Pancreas (tissue), 10 donors: ENCODE measurements around the gene DESI1. TPM values are rescaled to one million over a fixed set of nuclear protein-coding genes. Genes with fewer than 3 reads are reported as not detected.
A peak's percentile ranks its signal among the peaks of the same experiment; 100 is the strongest.

Experiments
- ATAC-seq, 4 donors: fragments of 200-7000 bp; cut with Tn5 transposase; one replicate each; pipeline versions ENCODE4 v1.8.0 to v1.9.1; 2020; ENCODE audit warnings: mild to moderate bottlenecking in 4 of 4, moderate library complexity in 4 of 4
- DNase-seq, 6 donors: peaks; one replicate each; pipeline ENCODE4 v3.0.0-alpha.2; 2020
- FAIRE-seq: peaks from 2 replicates; lab custom pipeline; 2012; peaks lifted over from hg19 to GRCh38; lab: Jason Lieb, UNC
- H3K27ac ChIP-seq, 4 donors: fragments of 200-600 bp; sonication (generic); 1 replicate in 3 of 4; 2 replicates in 1 of 4; pipeline versions ENCODE4 v1.5.0 to v1.8.0; 2020
- H3K27me3 ChIP-seq, 4 donors: fragments of 200-600 bp; one replicate each; pipeline ENCODE4 v1.8.0; 2021
- H3K36me3 ChIP-seq, 3 donors: fragments of 200-600 bp; sonication (generic) in 1 of 3; one replicate each; pipeline versions ENCODE4 v1.5.0 to v1.8.0; 2020 to 2021
- H3K4me1 ChIP-seq, 3 donors: fragments of 200-600 bp; one replicate each; pipeline ENCODE4 v1.8.0; 2021
- H3K4me3 ChIP-seq, 4 donors: fragments of 200-600 bp; sonication (generic) in 2 of 4; one replicate each; pipeline versions ENCODE4 v1.5.0 to v1.8.0; 2020 to 2021
- H3K9me3 ChIP-seq, 4 donors: fragments of 200-600 bp; one replicate each; pipeline ENCODE4 v1.8.0; 2021
- WGBS, 2 donors: extraction: QIAGEN DNeasy Blood & Tissue Kit; methylation state at CpG; one replicate each; pipeline ENCODE4 v1.1.7; 2013; 5-methylcytosine and 5-hydroxymethylcytosine counted together
- intact Hi-C, 3 donors: fragments of 100-400 bp; cut with DNase I; formaldehyde crosslinking; loops; one replicate each; pipeline versions ENCODE4 v1.11.1 to v1.14.2; 2022
- polyA plus RNA-seq, 2 donors: library from polyadenylated mRNA; stranded (reverse); fragments of 200-250 nt; gene quantifications; one replicate each; pipeline ENCODE4 v1.2.3, GENCODE V29; 2013
- total RNA-seq, 6 donors: library from RNA; stranded (reverse); fragmentation: NEBNext Ultra II Directional in 4 of 6; extraction: Animal tissue kit (Norgen Biotek cat#: 25700) in 4 of 6; gene quantifications; one replicate each; pipeline versions ENCODE4 v1.2.1 to v1.2.4, GENCODE V29; 2021 to 2023
- TF ChIP-seq, protein P1 (sequence below), 4 donors: fragments of 200-600 bp; sonication (generic) in 3 of 4; IDR thresholded peaks; one replicate each; pipeline versions ENCODE4 v1.5.0 to v1.8.0; 2021; ENCODE audit warnings: antibody characterized with exemption in 4 of 4
- donor health status: healthy with polysubstance abuse.
- donor health status: DM: no; HTN: no; CAD: no; lungs with moderate emphysema.
- donor health status: DM: no; HTN: no; CAD: no.
- donor health status: control.
- donor health status: control.
- donor health status: Bipolar disorder and iron deficiency.
- donor health status: DM: yes; HTN: yes; CAD: no.
- donor health status: DM: no; HTN: no; CAD: no.
- donor health status: DM: no; HTN: no; CAD: no.
- donor health status: DM: yes; HTN: yes; CAD: no.

The DESI1 gene
- total and polyA plus RNA-seq, 8 donors = 8.2 to 14.8 (median 9.6) TPM

DNA sequence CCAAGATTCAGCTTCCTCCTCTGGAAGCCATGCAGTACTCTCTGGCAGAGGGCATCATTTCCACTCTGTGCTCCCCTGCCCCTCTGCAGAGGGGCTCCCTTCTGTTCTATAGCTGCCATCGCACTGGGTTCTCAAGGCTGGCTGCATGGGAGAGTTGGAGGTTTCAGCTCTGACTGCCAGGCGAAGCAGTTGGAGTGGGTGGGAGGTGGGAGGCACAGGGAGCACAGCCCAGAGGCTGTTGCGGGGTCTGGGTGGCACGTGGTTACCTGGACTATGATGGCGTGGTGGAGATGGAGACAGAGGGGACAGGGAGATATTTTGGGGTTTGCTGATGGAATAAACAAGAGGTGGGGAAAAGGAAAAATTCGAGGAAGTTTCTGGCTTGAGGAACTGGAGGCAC is 36.0 kb downstream of the DESI1 start:
- Histone ChIP-seq H3K27me3 (no peaks in the 10 kb centered on the region), H3K36me3 (peaks cover 0 to 31% (median 0%) of the 10 kb centered on the region in 3 donors), H3K9me3 (no peaks in the 10 kb centered on the region), H3K4me1 (peaks cover 14 to 15% (median 15%) of the 10 kb centered on the region in 3 donors), H3K27ac (no peak overlapping the region), H3K4me3 (no peak overlapping the region)
- FAIRE-seq (no peak), ATAC-seq (no peak), DNase-seq (no peak)
- TF ChIP-seq, protein P1, sequence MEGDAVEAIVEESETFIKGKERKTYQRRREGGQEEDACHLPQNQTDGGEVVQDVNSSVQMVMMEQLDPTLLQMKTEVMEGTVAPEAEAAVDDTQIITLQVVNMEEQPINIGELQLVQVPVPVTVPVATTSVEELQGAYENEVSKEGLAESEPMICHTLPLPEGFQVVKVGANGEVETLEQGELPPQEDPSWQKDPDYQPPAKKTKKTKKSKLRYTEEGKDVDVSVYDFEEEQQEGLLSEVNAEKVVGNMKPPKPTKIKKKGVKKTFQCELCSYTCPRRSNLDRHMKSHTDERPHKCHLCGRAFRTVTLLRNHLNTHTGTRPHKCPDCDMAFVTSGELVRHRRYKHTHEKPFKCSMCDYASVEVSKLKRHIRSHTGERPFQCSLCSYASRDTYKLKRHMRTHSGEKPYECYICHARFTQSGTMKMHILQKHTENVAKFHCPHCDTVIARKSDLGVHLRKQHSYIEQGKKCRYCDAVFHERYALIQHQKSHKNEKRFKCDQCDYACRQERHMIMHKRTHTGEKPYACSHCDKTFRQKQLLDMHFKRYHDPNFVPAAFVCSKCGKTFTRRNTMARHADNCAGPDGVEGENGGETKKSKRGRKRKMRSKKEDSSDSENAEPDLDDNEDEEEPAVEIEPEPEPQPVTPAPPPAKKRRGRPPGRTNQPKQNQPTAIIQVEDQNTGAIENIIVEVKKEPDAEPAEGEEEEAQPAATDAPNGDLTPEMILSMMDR (IDR thresholded peaks at IDR 0.05) = no peak
- intact Hi-C loops = no loop called here
- 91 to 96% methylated on average over 6 of the region's 6 CpGs for WGBS, 2 donors

DNA sequence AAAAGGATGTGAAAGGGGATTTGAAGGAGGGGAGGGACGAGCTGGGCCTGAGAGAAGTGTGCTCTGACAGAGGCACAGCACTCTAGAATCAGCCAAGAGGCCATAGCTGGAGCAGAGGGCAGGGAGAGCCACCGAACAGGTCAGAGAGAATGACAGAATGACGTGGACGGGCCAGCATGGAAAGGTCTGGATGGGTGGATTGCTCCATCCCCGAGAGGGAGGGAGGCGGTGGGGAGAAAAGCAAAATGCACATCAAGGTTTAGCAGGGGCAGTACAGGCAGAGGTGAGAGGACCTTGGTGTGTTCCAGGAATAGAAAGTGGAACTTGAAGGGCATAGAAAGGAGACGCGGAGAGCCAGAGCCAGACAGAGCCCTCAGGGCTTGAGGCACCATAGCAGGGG is 38.1 kb downstream of the DESI1 start:
- Histone ChIP-seq H3K9me3 (no peaks in the 10 kb centered on the region), H3K27me3 (no peaks in the 10 kb centered on the region), H3K4me1 (peaks cover 4 to 5% (median 5%) of the 10 kb centered on the region in 3 donors), H3K27ac (no peak overlapping the region), H3K36me3 (peaks cover 0 to 31% (median 0%) of the 10 kb centered on the region in 3 donors), H3K4me3 (no peak overlapping the region)
- DNase-seq (no peak), ATAC-seq (no peak), FAIRE-seq (no peak)
- 86 to 88% methylated on average over 8 of the region's 8 CpGs for WGBS, 2 donors
- TF ChIP-seq, protein P1 (IDR thresholded peaks at IDR 0.05) = no peak
- intact Hi-C loops = no loop called here

DNA sequence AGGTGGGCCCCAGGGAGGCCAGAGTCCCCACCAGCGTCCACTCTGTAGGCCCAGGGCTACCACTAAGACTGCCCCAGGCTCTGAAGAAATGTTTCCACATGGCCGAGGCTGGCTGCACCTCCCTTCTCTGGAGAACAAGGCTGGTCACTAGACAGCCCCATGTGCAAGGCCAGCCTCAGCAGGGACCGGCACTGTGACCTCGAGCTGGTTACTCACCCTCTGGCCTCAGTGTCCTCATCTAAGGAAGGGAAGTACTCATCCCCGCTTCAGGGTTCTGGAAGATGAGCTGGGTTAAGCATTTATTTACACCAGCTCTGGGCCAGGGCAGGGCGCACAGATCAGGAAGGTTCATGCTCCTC is 40.9 kb downstream of the DESI1 start:
- Histone ChIP-seq H3K4me1 (no peaks in the 10 kb centered on the region), H3K9me3 (no peaks in the 10 kb centered on the region), H3K27ac (no peak overlapping the region), H3K36me3 (peaks cover 0 to 40% (median 0%) of the 10 kb centered on the region in 3 donors), H3K27me3 (no peaks in the 10 kb centered on the region), H3K4me3 (no peak overlapping the region)
- ATAC-seq = no peak
- intact Hi-C loops = no loop called here
- DNase-seq = no peak
- WGBS, 2 donors = 88 to 90% methylated on average over 6 of the region's 6 CpGs
- TF ChIP-seq, protein P1 (IDR thresholded peaks at IDR 0.05) = no peak
- no peak for FAIRE-seq

DNA sequence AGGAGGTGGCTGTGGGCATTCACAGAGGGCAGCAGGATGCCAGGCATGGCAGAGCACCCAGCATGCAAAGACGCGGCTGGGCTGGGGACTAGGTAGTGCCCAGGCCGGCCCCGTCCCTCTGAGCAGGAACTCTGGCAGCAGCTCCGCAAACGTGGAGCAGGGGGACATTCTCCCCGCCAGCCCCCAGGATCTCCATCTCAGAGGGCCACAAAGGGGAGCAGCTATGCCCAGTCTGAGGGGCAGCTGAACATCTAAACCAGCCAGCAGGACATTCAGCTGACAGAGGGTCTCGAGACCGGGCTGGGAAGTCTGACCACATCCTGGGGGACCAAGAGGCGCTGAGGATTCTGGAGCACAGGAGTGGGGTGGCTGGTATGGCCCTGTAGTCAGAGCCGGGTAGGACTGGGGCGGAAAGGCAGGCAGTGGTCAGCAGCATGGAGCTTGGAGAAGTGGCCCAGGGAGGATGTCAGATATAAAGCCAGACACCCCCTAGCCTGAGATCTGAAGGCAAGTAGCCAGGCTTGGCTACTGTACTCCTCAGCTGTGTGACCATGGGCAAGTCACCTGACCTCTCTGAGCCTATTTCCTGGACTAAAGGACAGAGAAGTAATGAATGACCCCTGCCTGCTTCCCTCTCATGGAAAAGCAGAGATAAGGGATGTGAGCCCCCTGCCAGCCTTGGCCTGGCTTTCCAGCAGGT is 41.4 kb downstream of the DESI1 start:
- no peaks in the 10 kb centered on the region for H3K4me1 ChIP-seq
- no peak for ATAC-seq
- H3K27me3 ChIP-seq = no peaks in the 10 kb centered on the region
- TF ChIP-seq, protein P1 (IDR thresholded peaks at IDR 0.05) = no peak
- intact Hi-C loops = no loop called here
- H3K9me3 ChIP-seq = no peaks in the 10 kb centered on the region
- no peak overlapping the region for H3K27ac ChIP-seq
- H3K4me3 ChIP-seq = no peak overlapping the region
- peaks cover 0 to 36% (median 0%) of the 10 kb centered on the region in 3 donors for H3K36me3 ChIP-seq
- FAIRE-seq = no peak
- 94 to 98% methylated on average over 12 of the region's 12 CpGs for WGBS, 2 donors
- peak in 1 of 6 donors; percentile 67 for DNase-seq

DNA sequence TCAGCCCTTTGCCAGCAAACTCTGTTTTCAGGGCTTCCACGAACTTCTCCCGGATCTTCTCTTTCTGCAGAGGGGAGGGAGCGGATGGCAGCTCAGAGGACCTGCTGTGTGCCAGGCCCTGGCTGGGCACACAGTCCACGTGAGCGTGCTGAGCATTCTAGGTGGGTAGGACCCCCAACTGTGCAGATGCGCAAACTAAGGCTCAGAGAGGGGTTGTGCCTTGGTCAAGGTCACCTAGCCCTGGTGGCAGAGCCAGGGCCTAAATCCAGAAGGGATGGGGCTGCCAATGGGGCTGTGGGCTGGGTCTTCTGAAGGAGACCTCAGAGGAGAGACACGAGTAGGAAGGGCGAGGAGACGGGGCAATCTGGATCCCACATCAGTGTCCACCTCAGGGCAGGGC is 42.0 kb downstream of the DESI1 start:
- no peak overlapping the region for H3K27ac ChIP-seq
- ATAC-seq (no peak), DNase-seq (peak in 1 of 6 donors; percentile 40), FAIRE-seq (no peak)
- no peaks in the 10 kb centered on the region for H3K9me3 ChIP-seq
- intact Hi-C loops = no loop called here
- peaks cover 0 to 30% (median 0%) of the 10 kb centered on the region in 3 donors for H3K36me3 ChIP-seq
- TF ChIP-seq, protein P1 (IDR thresholded peaks at IDR 0.05) = no peak
- no peaks in the 10 kb centered on the region for H3K27me3 ChIP-seq
- H3K4me1 ChIP-seq = no peaks in the 10 kb centered on the region
- WGBS, 2 donors = 87 to 89% methylated on average over 9 of the region's 9 CpGs
- H3K4me3 ChIP-seq = no peak overlapping the region
